ENCODE data around the gene CST6.

- TF ChIP-seq CTCF (IDR thresholded peaks at IDR 0.05): no peak
- TF ChIP-seq POLR2AphosphoS5 (IDR thresholded peaks at IDR 0.05): no peak
Measured at GRCh38 chr11:65978391-65979238, 33.2 kb upstream of the CST6 start.

Data from prostate gland (tissue), 2 donors.